HepG2 (cell line): Measurements from ENCODE around the gene C19orf73. TPM values are rescaled to one million over a fixed set of nuclear protein-coding genes. Genes with fewer than 3 reads are reported as not detected.

Experiments used
- ARNT2 ChIP-seq: sonication (generic); formaldehyde crosslinking; IDR thresholded peaks from 2 replicates; pipeline ENCODE4 v1.8.0; 2022; ENCODE audit warnings: mild to moderate bottlenecking, low read depth, missing genetic modification reagents, moderate library complexity
- ARNTL ChIP-seq: sonication (generic); formaldehyde crosslinking; IDR thresholded peaks from 2 replicates; pipeline ENCODE4 v1.4.0; 2020; ENCODE audit warnings: mild to moderate bottlenecking, missing genetic modification reagents
- ATF1 ChIP-seq: IDR thresholded peaks from 2 replicates; pipeline ENCODE4 v1.6.1; 2016; ENCODE audit warnings: mild to moderate bottlenecking, control low read depth
- CAMTA2 ChIP-seq: sonication (generic); formaldehyde crosslinking; IDR thresholded peaks from 2 replicates; pipeline ENCODE4 v1.4.0; 2020; ENCODE audit warnings: mild to moderate bottlenecking, missing genetic modification reagents, borderline replicate concordance
- EED ChIP-seq: sonication (generic); formaldehyde crosslinking; IDR thresholded peaks from 2 replicates; pipeline ENCODE4 v1.5.0; 2020; ENCODE audit warnings: mild to moderate bottlenecking, missing genetic modification reagents
- FOSL1 ChIP-seq: sonication (generic); formaldehyde crosslinking; IDR thresholded peaks from 2 replicates; pipeline ENCODE4 v1.9.0; 2021; ENCODE audit warnings: missing genetic modification reagents, borderline replicate concordance
- FOXO1 ChIP-seq: sonication (generic); formaldehyde crosslinking; IDR thresholded peaks from 2 replicates; pipeline ENCODE4 v1.4.0; 2020; ENCODE audit warnings: missing genetic modification reagents
- GTF2F1 ChIP-seq: fragments of 150-350 bp; IDR thresholded peaks from 2 replicates; pipeline ENCODE4 v1.6.1; 2014; ENCODE audit warnings: low read length
- HNF4A ChIP-seq: sonication (generic); formaldehyde crosslinking; IDR thresholded peaks from 2 replicates; pipeline ENCODE4 v1.4.0; 2020; ENCODE audit warnings: missing genetic modification reagents
- KMT2B ChIP-seq: IDR thresholded peaks from 2 replicates; pipeline ENCODE4 v1.6.1; 2016; ENCODE audit warnings: missing genetic modification reagents, missing compliant biosample characterization
- NFIC ChIP-seq: IDR thresholded peaks from 2 replicates; pipeline ENCODE4 v1.6.1; 2012; ENCODE audit warnings: mild to moderate bottlenecking, low read length, inconsistent platforms
- NFYC ChIP-seq: IDR thresholded peaks from 2 replicates; pipeline ENCODE4 v1.6.1; 2016; ENCODE audit warnings: missing genetic modification reagents, missing compliant biosample characterization
- SAFB2 ChIP-seq: sonication (generic); formaldehyde crosslinking; IDR thresholded peaks from 2 replicates; pipeline ENCODE4 v1.5.1; 2020; ENCODE audit warnings: missing genetic modification reagents, low read depth, mild to moderate bottlenecking, borderline replicate concordance
- SMC3 ChIP-seq: IDR thresholded peaks from 2 replicates; pipeline ENCODE4 v1.6.1; 2011; ENCODE audit warnings: low read length, improper control_type of control experiment
- ZFP36L2 ChIP-seq: sonication (generic); formaldehyde crosslinking; IDR thresholded peaks from 2 replicates; pipeline ENCODE4 v1.4.0; 2020; ENCODE audit warnings: missing genetic modification reagents
- ZFYVE20 ChIP-seq: sonication (generic); formaldehyde crosslinking; IDR thresholded peaks from 2 replicates; pipeline ENCODE4 v1.8.0; 2023; ENCODE audit warnings: low read depth, mild to moderate bottlenecking, moderate library complexity, missing genetic modification reagents, borderline replicate concordance
- ZNF260 ChIP-seq: sonication (generic); formaldehyde crosslinking; IDR thresholded peaks from 2 replicates; pipeline ENCODE4 v1.4.0; 2020; ENCODE audit warnings: missing genetic modification reagents, low read depth, mild to moderate bottlenecking, borderline replicate concordance
- ZNF331 ChIP-seq: sonication (generic); formaldehyde crosslinking; IDR thresholded peaks from 2 replicates; pipeline ENCODE4 v1.4.0; 2020; ENCODE audit warnings: missing genetic modification reagents
- ZNF614 ChIP-seq: IDR thresholded peaks from 2 replicates; pipeline ENCODE4 v1.6.1; 2018; ENCODE audit warnings: missing biosample characterization, missing genetic modification reagents, inconsistent platforms, borderline replicate concordance
- ZNF883 ChIP-seq: sonication (generic); formaldehyde crosslinking; IDR thresholded peaks from 2 replicates; pipeline ENCODE4 v1.5.1; 2020; ENCODE audit warnings: mild to moderate bottlenecking, missing genetic modification reagents; ENCODE audit errors: not compliant biosample characterization
- polyA plus RNA-seq, 8 experiments: library from polyadenylated mRNA; depleted of rRNA in 3 of 8; stranded (reverse) in 7 of 8; unstranded in 1 of 8; fragments of >200 nt; fragmentation: Illumina TruSeq in 4 of 8; extraction: Trizol in 4 of 8; gene quantifications; 2 replicates each; pipeline versions ENCODE4 v1.2.1 to v1.2.3, GENCODE V29; 2011 to 2016; ENCODE audit warnings: low read depth in 4 of 8, missing spikeins in 1 of 8, mixed read lengths in 1 of 8; ENCODE audit not compliant: insufficient read depth in 1 of 8
- total RNA-seq, 5 experiments: library from RNA; depleted of rRNA; stranded (reverse); fragments of >200 nt; fragmentation: Illumina TruSeq; extraction: Trizol; gene quantifications; 2 replicates each; pipeline ENCODE4 v1.2.3, GENCODE V29; 2016; ENCODE audit warnings: low read depth in 1 of 5
- TF ChIP-seq, protein P1 (sequence below): sonication (generic); formaldehyde crosslinking; IDR thresholded peaks from 2 replicates; pipeline ENCODE4 v1.5.0; 2020; ENCODE audit warnings: mild to moderate bottlenecking, missing genetic modification reagents
- TF ChIP-seq, protein P2 (sequence below): IDR thresholded peaks from 2 replicates; pipeline ENCODE4 v1.6.1; 2018; ENCODE audit warnings: missing genetic modification reagents
- TF ChIP-seq, protein P3 (sequence below): IDR thresholded peaks from 2 replicates; pipeline ENCODE4 v1.6.1; 2016; ENCODE audit warnings: low read depth, control low read depth
- TF ChIP-seq, protein P4 (sequence below): sonication (generic); formaldehyde crosslinking; IDR thresholded peaks from 2 replicates; pipeline ENCODE4 v1.5.0; 2020; ENCODE audit warnings: mild to moderate bottlenecking, low read depth, missing genetic modification reagents, borderline replicate concordance
- TF ChIP-seq, protein P5 (sequence below): sonication (generic); formaldehyde crosslinking; IDR thresholded peaks from 2 replicates; pipeline ENCODE4 v1.4.0; 2020; ENCODE audit warnings: missing genetic modification reagents

Gene C19orf73
- total and polyA plus RNA-seq, 2 of the 13 experiments (the other 11 are each of a cell fraction or from before 2014, with no cell fraction given) = 1.4 to 1.5 TPM

DNA sequence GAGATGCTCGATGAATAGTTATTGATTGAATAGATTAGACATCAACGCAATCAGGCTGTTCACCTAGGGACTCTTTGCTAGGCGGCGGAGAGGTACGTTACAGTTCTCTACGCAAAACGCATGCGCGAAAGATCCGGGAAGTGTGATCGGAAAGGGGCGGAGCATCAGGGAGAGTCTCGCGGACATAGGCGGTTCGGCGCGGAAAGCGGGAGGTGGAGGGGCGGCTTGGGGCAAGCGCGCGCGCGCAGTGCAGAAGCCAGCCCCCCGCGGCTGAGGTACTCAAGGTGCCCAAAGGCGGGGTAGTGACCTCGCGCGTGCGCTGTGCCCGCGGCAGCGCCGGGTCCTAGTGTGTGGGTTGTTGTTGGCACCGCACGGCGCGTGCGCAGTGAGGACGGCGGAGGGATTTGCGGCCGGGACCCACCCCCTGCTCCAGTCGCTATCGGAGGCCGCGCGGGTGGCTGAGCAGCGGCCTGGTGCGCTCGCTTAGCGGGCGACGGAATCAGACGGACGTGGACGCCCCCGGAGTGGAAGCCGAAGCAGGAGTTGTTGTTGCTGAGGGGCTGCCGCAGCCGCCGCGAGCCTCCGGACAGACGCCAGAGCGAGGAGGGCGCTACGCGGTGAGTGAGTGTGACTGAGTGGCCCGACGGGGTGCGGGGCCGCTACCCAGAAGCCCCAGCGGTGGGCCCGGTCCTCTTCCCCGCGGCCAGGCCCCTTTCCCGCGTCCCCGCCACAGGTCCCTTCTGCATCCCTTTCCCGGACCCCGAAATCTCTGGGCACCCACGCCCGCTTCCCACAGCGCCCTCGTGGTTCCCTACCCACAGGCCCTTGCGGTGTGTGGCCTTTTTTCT is 33.7 kb downstream of the C19orf73 start, which contains the start of gene SNRNP70 (continued):
- no peak for TF ChIP-seq ZNF260
- TF ChIP-seq FOXO1 (CRISPR knock-in tag) = peak; percentile 70
- peak; percentile 32; the same call in 1 of the 2 replicates for TF ChIP-seq ZNF331 (CRISPR knock-in tag)
- TF ChIP-seq NFYC (CRISPR knock-in tag) = peak; percentile 25; the same call in 1 of the 2 replicates
- TF ChIP-seq, protein P1, sequence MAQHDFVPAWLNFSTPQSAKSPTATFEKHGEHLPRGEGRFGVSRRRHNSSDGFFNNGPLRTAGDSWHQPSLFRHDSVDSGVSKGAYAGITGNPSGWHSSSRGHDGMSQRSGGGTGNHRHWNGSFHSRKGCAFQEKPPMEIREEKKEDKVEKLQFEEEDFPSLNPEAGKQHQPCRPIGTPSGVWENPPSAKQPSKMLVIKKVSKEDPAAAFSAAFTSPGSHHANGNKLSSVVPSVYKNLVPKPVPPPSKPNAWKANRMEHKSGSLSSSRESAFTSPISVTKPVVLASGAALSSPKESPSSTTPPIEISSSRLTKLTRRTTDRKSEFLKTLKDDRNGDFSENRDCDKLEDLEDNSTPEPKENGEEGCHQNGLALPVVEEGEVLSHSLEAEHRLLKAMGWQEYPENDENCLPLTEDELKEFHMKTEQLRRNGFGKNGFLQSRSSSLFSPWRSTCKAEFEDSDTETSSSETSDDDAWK = no peak
- 0 out of 2 replicates have a peak, but pooled peaks have one; percentile 12 for TF ChIP-seq EED
- TF ChIP-seq, protein P2, sequence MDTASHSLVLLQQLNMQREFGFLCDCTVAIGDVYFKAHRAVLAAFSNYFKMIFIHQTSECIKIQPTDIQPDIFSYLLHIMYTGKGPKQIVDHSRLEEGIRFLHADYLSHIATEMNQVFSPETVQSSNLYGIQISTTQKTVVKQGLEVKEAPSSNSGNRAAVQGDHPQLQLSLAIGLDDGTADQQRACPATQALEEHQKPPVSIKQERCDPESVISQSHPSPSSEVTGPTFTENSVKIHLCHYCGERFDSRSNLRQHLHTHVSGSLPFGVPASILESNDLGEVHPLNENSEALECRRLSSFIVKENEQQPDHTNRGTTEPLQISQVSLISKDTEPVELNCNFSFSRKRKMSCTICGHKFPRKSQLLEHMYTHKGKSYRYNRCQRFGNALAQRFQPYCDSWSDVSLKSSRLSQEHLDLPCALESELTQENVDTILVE = 0 out of 2 replicates have a peak, but pooled peaks have one; percentile 38
- TF ChIP-seq KMT2B = peak; percentile 91
- no peak; the same call in 1 of the 2 replicates for TF ChIP-seq NFIC
- TF ChIP-seq, protein P3, sequence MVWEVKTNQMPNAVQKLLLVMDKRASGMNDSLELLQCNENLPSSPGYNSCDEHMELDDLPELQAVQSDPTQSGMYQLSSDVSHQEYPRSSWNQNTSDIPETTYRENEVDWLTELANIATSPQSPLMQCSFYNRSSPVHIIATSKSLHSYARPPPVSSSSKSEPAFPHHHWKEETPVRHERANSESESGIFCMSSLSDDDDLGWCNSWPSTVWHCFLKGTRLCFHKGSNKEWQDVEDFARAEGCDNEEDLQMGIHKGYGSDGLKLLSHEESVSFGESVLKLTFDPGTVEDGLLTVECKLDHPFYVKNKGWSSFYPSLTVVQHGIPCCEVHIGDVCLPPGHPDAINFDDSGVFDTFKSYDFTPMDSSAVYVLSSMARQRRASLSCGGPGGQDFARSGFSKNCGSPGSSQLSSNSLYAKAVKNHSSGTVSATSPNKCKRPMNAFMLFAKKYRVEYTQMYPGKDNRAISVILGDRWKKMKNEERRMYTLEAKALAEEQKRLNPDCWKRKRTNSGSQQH (CRISPR knock-in tag) = peak; percentile 47; the same call in 1 of the 2 replicates
- peak; percentile 61 for TF ChIP-seq ATF1 (CRISPR knock-in tag)
- 0 out of 2 replicates have a peak, but pooled peaks have one; percentile 66 for TF ChIP-seq ZFYVE20 (CRISPR knock-in tag)
- TF ChIP-seq, protein P4, sequence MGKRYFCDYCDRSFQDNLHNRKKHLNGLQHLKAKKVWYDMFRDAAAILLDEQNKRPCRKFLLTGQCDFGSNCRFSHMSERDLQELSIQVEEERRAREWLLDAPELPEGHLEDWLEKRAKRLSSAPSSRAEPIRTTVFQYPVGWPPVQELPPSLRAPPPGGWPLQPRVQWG (CRISPR knock-in tag) = no peak
- TF ChIP-seq ZNF614 (CRISPR knock-in tag) = peak; percentile 36; the same call in 1 of the 2 replicates
- TF ChIP-seq ARNTL (CRISPR knock-in tag) = 0 out of 2 replicates have a peak, but pooled peaks have one; percentile 44
- TF ChIP-seq SMC3 = no peak
- peak; percentile 59; the same call in 1 of the 2 replicates for TF ChIP-seq FOSL1 (CRISPR knock-in tag)
- TF ChIP-seq SAFB2 (CRISPR knock-in tag) = peak; percentile 83; the same call in 1 of the 2 replicates
- TF ChIP-seq, protein P5, sequence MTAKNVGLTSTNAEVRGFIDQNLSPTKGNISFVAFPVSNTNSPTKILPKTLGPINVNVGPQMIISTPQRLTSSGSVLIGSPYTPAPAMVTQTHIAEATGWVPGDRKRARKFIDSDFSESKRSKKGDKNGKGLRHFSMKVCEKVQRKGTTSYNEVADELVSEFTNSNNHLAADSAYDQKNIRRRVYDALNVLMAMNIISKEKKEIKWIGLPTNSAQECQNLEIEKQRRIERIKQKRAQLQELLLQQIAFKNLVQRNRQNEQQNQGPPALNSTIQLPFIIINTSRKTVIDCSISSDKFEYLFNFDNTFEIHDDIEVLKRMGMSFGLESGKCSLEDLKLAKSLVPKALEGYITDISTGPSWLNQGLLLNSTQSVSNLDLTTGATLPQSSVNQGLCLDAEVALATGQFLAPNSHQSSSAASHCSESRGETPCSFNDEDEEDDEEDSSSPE (CRISPR knock-in tag) = peak; percentile 73
- no peak for TF ChIP-seq ZFP36L2 (CRISPR knock-in tag)
- TF ChIP-seq GTF2F1 = no peak
- TF ChIP-seq HNF4A = no peak; the same call in 1 of the 2 replicates
- TF ChIP-seq ARNT2 = peak; percentile 86; the same call in 1 of the 2 replicates
- peak; percentile 71 for TF ChIP-seq ZNF883 (CRISPR knock-in tag)
- peak; percentile 97 for TF ChIP-seq CAMTA2 (CRISPR knock-in tag)
